Rectal smooth muscle tissue (tissue), 1 donor: ENCODE measurements around the gene PRRX2.

ENCODE experiments used
- H3K27ac ChIP-seq: one replicate; pipeline ENCODE4 v1.7.0; 2013; ENCODE audit warnings: low read depth, low read length, inconsistent platforms
- H3K27me3 ChIP-seq: one replicate; pipeline ENCODE4 v1.7.0; 2013; ENCODE audit warnings: low read length; ENCODE audit not compliant: control insufficient read depth, insufficient read depth
- H3K36me3 ChIP-seq: one replicate; pipeline ENCODE4 v1.7.0; 2013; ENCODE audit warnings: low read length; ENCODE audit not compliant: control insufficient read depth, insufficient read depth
- H3K4me1 ChIP-seq: one replicate; pipeline ENCODE4 v1.7.0; 2013; ENCODE audit warnings: low read length; ENCODE audit not compliant: control insufficient read depth, insufficient read depth
- H3K4me3 ChIP-seq: one replicate; pipeline ENCODE4 v1.7.0; 2013; ENCODE audit warnings: low read length
- H3K9ac ChIP-seq: one replicate; pipeline ENCODE4 v1.7.0; 2013; ENCODE audit warnings: low read length

Gene PRRX2

DNA sequence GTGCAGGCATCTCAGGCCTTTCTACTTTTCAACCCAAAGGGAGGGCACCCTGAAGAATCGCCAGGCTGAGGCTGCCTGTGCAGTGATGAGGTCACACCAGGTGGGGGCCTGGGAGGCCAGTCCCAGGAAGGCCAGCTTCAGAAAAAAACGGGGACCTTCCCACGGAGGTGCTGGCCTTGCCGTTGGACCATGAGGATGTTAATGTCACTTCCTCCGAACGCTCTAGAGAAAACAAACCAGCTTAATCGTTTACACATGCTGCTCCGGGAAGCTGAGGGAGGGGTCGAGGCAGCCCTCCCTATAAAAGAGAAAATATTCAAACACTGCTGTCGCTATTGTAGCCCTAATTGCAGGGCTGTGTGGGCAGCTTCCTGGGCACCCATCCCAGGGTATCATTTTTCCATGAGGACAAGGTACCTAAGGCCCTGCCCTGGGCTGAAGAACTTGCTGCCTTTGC is 60.4 kb downstream of the PRRX2 start:
- H3K27ac ChIP-seq: no peak overlapping the region
- no peak overlapping the region for H3K9ac ChIP-seq
- H3K4me3 ChIP-seq: no peak overlapping the region
- no peaks in the 10 kb centered on the region for H3K27me3 ChIP-seq
- H3K4me1 ChIP-seq: no peaks in the 10 kb centered on the region
- H3K36me3 ChIP-seq: no peaks in the 10 kb centered on the region

DNA sequence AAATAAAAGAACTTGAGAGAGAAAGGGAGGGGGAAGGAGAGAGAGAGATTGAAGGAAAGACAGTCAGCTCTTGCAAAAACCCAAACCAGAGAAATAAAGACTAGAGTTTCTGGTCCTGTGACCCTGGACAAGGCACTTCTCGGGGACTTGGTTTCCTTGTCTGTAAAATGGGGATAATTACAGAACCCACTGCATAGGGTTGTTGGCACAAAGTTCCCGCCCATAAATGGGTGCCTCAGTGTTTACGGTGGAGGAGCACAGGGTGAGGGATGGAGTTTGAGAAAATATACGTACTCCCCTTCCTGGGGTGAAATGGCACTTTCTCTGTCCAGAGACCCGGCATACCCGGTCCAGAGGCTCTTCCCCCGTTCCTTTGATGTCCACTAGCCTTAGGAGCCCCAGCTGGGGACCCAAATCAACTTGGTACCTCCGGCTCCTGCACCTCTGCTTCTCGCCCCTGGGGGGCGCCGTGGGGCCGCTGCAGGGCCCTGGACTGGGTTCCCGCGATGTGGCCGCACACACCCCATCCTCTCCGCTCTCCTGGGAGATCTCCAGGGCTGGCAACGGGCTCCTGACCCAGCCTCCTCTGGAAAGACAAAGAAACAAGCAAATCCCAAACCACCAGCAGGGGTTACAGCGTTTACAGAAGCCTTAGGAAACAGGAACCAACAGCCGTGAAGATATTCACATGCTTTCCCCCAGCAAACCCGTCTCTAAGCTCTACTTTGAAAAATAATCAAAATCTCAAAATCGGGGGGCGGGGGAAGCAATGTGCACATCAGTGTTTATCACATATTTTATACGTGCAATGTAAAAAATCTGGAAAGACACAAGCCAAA is 61.1 kb downstream of the PRRX2 start:
- Histone ChIP-seq H3K27me3 (no peaks in the 10 kb centered on the region), H3K4me1 (no peaks in the 10 kb centered on the region), H3K27ac (no peak overlapping the region), H3K4me3 (peak overlapping the region; percentile 46), H3K36me3 (no peaks in the 10 kb centered on the region), H3K9ac (no peak overlapping the region)

DNA sequence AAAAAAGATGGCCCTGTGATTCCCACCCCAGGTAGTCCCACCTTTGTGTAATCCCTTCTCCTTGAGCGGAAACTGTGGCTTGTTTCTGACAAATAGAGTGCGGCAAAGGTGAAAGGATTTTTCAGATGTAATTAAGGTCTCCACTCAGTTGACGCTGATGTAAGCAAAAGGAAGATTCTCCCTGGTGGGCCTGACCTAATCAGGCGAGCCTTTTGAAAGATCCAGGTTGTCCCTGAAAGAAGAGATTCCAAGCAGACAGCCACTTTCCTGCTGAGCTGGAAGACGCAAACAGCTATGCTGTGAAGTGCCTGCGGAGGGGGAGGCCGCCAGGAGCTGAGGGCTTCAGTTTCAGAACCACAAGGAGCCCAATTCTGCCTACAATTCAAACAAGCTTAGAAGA is 63.3 kb downstream of the PRRX2 start:
- Histone ChIP-seq H3K36me3 (no peaks in the 10 kb centered on the region), H3K4me1 (no peaks in the 10 kb centered on the region), H3K27ac (no peak overlapping the region), H3K9ac (no peak overlapping the region), H3K27me3 (no peaks in the 10 kb centered on the region), H3K4me3 (no peak overlapping the region)

- Histone ChIP-seq H3K9ac (no peak overlapping the region), H3K36me3 (no peaks in the 10 kb centered on the region), H3K4me1 (no peaks in the 10 kb centered on the region), H3K4me3 (no peak overlapping the region), H3K27me3 (no peaks in the 10 kb centered on the region), H3K27ac (no peak overlapping the region)
Observed at GRCh38 chr9:129731477-129732085, 66.1 kb downstream of the PRRX2 start.

DNA sequence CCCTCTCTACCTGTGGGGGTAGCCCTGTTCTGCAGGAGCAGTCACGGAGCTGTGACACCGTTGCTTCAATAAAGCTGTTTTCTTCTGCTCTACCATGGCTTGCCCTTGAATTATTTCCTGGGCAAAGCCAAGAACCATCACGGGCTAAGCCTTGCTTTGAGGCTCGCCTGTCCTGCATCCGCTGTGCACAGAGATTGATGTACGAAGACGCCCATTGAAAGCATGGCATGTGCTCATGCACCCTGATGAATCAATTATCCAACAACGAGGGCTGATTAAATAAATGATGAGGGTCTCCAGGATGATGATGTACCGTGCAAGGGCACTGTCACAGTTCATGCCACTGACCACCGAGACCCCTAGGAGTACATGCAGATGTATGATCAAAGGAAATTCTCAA is 66.7 kb downstream of the PRRX2 start:
- Histone ChIP-seq H3K9ac (no peak overlapping the region), H3K4me1 (no peaks in the 10 kb centered on the region), H3K27me3 (no peaks in the 10 kb centered on the region)

GRCh38 chr9:129732946-129733631 is 67.6 kb downstream of the PRRX2 start:
- H3K36me3 ChIP-seq: no peaks in the 10 kb centered on the region
- peaks cover 2% of the 10 kb centered on the region for H3K4me1 ChIP-seq
- no peaks in the 10 kb centered on the region for H3K27me3 ChIP-seq
- H3K9ac ChIP-seq: no peak overlapping the region
- no peak overlapping the region for H3K4me3 ChIP-seq
- no peak overlapping the region for H3K27ac ChIP-seq

More for the DNA sequence above, 66.7 kb downstream of the PRRX2 start:
- no peak overlapping the region for H3K27ac ChIP-seq
- H3K36me3 ChIP-seq: no peaks in the 10 kb centered on the region
- H3K4me3 ChIP-seq: no peak overlapping the region

- Histone ChIP-seq H3K4me3 (no peak overlapping the region), H3K36me3 (no peaks in the 10 kb centered on the region), H3K27me3 (no peaks in the 10 kb centered on the region), H3K9ac (no peak overlapping the region), H3K4me1 (peaks cover 3% of the 10 kb centered on the region), H3K27ac (no peak overlapping the region)
Observed at GRCh38 chr9:129733632-129733953, 68.1 kb downstream of the PRRX2 start.

DNA sequence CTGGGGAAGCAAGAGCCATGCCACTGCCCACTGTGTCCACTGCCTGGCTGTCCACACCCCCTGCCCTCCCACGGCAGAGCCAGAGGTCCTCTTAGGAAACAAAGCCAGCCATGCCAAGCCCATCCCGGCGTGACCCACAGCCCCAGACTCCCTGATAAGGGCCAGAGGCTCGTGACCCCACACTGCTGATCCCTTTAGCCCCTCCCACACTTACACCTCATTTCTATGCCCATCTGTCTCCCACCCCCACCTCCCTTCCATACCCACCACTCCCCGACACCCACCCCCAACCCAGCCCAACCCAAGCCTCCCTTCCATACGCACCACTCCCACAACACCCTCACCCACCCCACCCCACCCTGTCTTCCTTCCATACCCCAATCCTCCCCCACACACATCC is 70.1 kb downstream of the PRRX2 start:
- no peaks in the 10 kb centered on the region for H3K36me3 ChIP-seq
- peaks cover 3% of the 10 kb centered on the region for H3K4me1 ChIP-seq
- H3K27me3 ChIP-seq: no peaks in the 10 kb centered on the region
- no peak overlapping the region for H3K9ac ChIP-seq
- H3K27ac ChIP-seq: no peak overlapping the region
- H3K4me3 ChIP-seq: no peak overlapping the region

GRCh38 chr9:129736334-129736733 is 70.9 kb downstream of the PRRX2 start:
- Histone ChIP-seq H3K4me3 (no peak overlapping the region), H3K9ac (no peak overlapping the region), H3K36me3 (no peaks in the 10 kb centered on the region), H3K4me1 (peaks cover 3% of the 10 kb centered on the region), H3K27ac (no peak overlapping the region), H3K27me3 (no peaks in the 10 kb centered on the region)

DNA sequence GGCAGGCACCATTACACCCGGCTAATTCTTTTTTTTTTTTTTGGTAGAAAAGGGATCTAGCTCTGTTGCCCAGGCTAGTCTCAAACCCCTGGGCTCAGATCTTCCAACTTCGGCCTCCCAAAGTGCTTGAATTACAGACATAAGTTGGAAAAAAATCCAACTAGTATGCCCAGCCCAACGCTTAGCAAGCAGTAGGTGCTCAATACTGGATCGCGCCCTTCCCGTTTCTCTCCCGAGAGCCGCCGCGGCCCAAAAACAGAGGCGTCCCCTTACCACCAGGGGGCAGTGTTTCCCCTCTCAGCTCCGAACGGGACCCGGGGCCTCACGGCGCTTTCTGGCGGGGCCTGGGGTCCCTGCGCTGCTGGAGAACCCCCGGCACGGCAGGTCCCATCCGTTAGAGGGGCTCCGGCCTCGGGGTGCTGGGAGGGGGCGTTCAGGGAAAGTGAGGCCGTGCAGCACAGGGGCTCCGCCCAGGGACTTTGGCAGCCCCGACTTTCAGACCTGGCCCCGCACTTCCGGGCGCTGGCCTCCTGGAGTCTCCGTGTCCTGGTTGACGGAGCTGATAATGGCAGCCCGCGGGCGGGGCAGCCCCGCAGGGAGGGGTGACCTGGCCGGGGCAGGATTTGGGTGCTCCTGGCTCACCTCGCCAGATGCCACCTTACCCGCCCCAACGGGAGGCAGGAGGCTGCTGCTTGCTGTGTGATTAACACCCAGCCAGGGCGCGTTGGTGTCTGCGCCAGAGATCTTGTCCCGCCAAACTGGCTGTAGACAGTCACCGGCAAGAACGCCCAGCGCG is 72.2 kb downstream of the PRRX2 start:
- peak overlapping the region; percentile 65 for H3K9ac ChIP-seq
- peaks cover 3% of the 10 kb centered on the region for H3K4me1 ChIP-seq
- H3K36me3 ChIP-seq: no peaks in the 10 kb centered on the region
- peak overlapping the region; percentile 28 for H3K27ac ChIP-seq
- H3K4me3 ChIP-seq: peak overlapping the region; percentile 60
- no peaks in the 10 kb centered on the region for H3K27me3 ChIP-seq

- Histone ChIP-seq H3K36me3 (no peaks in the 10 kb centered on the region), H3K9ac (no peak overlapping the region), H3K27me3 (no peaks in the 10 kb centered on the region), H3K27ac (no peak overlapping the region), H3K4me3 (no peak overlapping the region), H3K4me1 (peaks cover 3% of the 10 kb centered on the region)
Observed at GRCh38 chr9:129739432-129739831, 74.0 kb downstream of the PRRX2 start.

DNA sequence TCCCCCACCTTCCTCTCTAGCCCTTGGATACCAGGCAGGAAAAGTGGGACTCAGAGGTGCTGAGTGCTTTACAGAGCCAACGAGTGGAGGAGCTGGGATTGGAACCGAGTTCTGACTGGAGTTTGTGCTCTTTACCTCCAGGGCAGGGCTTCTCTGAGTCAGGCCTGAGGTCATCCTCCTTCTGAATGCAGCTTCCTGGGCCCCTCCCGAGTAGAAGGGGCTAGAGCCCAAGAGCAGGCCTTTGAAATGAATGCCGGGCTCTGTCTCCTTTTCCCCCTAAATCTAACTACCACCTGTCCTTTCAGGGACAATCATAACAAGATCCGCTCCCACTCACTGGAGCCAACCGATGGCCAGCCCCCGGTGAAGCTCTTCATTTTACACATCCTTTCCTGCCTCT is 74.7 kb downstream of the PRRX2 start:
- peaks cover 3% of the 10 kb centered on the region for H3K4me1 ChIP-seq
- H3K4me3 ChIP-seq: no peak overlapping the region
- no peak overlapping the region for H3K27ac ChIP-seq
- no peaks in the 10 kb centered on the region for H3K27me3 ChIP-seq
- H3K36me3 ChIP-seq: no peaks in the 10 kb centered on the region
- no peak overlapping the region for H3K9ac ChIP-seq
